Ramos (cell line): ENCODE data around the gene LGALS8.

Experiments
- in situ Hi-C: fragments of 300-500 bp; cut with MboI; formaldehyde crosslinking; loops from one replicate; pipeline ENCODE4 v1.14.3; 2022; ENCODE audit warnings: low sequenced_read_pairs; ENCODE audit not compliant: unreplicated experiment

Gene LGALS8

GRCh38 chr1:236508593-236509027 is 15.2 kb upstream of the LGALS8 start:
- in situ Hi-C loops: no loop called here

GRCh38 chr1:236509203-236509602 is 14.6 kb upstream of the LGALS8 start:
- in situ Hi-C loops: no loop called here

- in situ Hi-C loops: no loop called here
These were observed 14.0 kb upstream of the LGALS8 start for GRCh38 chr1:236509647-236510401.

DNA sequence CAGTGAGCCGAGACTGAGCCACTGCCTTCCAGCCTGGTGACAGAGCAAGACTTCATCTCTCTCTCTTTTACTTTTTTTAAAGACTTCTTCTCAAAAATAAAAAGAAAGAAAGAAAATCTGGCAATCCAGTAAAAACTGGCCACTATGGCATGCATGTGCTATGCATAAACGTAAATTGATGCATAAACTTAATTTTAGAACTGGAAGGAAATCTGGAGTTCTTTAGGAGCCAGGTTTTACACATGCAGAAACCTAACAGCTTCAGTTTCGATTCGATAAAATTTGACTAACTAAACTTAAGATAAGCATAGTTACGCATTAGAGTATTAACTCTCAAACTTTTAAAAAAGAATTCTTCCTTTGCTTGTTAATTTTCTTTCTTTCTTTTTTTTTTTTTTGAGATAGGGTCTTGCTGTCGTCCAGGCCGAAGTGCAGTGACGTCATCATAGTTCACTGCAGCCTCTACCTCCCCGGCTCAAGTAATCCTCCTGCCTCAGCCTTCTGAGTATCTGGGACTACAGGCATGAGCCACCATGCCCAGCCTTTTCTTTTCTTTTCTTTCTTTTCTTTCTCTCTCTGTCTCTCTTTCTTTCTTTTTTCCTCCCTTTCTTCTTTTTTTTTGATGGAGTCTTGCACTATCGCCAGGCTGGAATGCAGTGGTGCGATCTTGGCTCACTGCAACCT is 11.9 kb upstream of the LGALS8 start:
- in situ Hi-C loops: no loop called here

- in situ Hi-C loops: no loop called here
These were observed 8.9 kb upstream of the LGALS8 start for GRCh38 chr1:236514703-236515442.

DNA sequence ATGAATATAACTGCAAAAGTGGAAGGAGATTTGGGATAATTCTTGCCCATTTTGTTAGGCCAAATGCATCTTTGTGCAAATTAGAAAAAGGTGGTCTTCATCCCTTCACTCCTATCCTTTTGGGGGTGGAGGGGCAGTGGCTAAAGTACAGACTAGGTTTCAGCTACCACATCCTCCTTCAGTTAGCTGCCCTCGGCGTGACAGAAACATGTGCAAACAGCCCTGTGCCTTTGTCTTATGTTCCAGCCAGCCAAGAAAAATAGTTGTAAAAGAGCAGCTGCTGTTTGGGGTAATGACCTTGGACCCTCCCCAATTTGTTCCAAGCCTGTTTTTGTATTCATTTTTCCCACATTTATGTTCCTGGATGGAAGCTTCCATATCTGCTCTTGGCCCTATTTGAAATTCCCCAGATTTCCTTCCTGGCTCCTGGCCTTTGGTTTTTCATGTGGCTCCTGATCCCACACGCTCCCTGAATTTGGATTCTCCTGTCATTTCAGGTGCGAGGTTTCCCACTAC is 8.3 kb upstream of the LGALS8 start:
- in situ Hi-C loops: no loop called here

DNA sequence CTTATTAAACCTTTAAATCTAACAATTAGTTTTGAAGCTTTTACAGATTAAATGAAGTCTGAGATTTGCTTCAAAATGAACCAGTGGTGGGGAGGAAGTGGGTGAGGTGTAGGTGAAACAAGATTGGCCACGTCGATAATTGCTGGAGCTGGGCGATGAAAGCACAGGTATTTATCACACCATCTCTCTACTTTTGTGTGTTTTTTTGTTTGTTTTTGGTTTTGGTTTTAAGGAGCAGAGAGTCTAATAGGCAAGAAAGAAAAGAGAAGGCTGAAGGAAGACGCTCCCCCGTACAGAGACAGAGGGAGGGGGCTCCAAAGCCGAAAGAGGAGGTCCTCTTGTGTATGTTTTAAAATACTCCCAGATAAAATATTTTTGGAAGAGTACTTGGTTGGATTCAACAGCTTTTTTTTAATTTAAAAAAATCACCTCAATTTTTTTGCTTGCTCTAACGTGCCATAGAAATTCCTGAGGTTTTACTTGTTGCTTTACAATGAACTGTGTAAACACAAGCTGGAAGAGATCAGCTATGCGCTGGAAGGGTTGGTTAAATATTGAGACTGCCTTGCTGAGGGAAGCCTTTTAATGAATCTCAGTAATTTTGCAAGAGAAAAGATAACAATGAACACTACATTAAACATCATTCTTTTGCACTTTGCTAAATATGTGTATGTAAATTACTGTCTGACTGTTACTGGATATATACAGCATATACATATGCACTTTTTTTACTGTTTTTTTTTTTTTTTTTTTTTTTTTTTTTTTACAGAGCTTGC is 6.7 kb upstream of the LGALS8 start:
- in situ Hi-C loops: no loop called here

GRCh38 chr1:236518322-236518721 is 5.5 kb upstream of the LGALS8 start:
- in situ Hi-C loops: no loop called here

GRCh38 chr1:236520445-236521005 is 3.3 kb upstream of the LGALS8 start:
- in situ Hi-C loops: no loop called here

DNA sequence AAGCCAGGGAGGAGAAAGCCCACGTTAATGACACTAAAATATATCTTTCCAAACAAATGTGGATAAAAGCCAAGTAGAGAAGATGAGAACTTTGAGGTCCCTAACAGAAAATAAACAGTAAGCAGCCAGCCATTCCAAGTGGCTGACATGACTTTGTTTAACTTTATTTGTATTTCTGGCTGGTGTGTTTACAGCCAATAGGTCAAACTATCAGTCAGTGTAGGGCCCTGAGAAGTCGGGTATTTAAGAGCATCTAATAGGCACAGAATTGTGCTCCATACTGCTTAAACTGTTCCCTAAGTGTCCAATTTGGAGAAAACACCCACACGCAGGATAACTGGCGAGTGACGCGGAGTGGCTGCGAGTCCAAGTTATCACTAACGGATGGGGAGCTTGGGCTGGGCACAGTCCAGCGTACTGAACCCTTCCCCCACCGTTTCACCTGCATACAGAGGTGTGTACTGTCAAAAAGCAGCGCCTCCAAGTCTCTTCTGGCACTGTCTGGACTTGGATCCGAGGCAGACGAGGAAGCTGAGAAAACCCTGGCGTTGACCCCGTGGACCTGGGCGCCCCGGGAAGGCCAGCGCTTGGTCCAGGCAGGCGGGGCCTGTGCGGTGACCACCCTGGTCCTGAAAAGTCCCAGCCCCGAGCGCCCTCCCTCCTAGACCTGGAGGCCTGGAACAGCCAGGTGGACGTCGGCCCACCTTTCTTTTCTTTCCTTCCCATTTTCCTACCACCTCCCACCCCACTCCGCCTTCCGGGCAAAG is 662 bp upstream of the LGALS8 start:
- in situ Hi-C loops: no loop called here

GRCh38 chr1:236524142-236524894 is 536 bp downstream of the LGALS8 start:
- in situ Hi-C loops: no loop called here

DNA sequence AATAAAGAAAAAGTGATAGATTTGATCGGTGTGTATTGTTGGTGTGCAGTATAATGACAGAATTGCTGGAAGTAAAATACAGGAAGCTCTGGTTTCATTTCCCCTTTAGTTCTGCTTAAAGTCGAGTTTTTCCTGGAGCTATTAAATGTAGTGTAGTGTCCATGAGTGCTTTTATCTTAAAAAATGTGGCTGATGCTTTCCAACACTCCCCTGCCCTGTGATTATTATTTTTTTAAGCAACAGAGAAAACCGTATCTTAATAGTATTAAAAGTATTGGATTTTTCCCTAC is 1.1 kb downstream of the LGALS8 start:
- in situ Hi-C loops: no loop called here

DNA sequence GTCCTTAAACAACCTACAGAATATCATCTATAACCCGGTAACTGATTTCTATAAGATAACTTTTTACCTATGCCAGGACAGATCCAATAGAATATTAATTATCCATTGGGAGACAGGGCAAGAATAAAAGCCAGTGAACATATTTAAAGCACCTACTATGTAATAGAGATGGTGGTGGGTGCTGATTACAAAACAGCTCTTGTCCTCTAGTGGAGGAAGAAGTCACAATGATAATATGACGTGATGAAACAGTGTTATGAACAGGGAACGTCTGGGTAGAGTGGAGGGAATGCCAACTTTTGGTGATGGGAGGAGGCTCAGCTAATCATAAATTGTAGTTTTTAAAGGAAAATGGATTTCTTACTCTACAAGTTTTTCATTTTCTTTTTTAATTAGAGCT is 2.3 kb downstream of the LGALS8 start:
- in situ Hi-C loops: no loop called here

DNA sequence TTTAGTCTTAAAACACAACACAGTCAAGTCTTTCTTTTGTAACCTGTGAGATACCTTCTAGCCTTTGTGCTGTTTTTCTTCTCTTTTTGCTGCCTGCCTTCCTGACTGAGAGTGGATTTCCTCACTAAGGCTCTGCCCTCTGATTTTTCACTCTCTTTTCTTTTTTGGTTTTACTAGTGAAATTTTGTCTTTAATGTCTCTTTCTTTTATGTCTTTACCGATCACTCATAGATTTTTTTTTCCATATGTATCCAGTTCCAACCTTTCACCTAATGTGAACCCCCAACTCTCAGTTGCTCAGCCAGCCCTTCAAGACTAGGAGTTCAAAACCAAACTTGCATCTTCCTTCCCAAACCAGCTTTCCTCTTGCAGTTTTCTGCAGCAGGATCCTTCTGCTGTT is 6.5 kb downstream of the LGALS8 start:
- in situ Hi-C loops: no loop called here

- in situ Hi-C loops: no loop called here
These were observed 7.2 kb downstream of the LGALS8 start for GRCh38 chr1:236530959-236531358.

GRCh38 chr1:236532850-236533249 is 9.1 kb downstream of the LGALS8 start:
- in situ Hi-C loops: no loop called here

GRCh38 chr1:236534151-236534651 is 10.4 kb downstream of the LGALS8 start:
- in situ Hi-C loops: no loop called here

DNA sequence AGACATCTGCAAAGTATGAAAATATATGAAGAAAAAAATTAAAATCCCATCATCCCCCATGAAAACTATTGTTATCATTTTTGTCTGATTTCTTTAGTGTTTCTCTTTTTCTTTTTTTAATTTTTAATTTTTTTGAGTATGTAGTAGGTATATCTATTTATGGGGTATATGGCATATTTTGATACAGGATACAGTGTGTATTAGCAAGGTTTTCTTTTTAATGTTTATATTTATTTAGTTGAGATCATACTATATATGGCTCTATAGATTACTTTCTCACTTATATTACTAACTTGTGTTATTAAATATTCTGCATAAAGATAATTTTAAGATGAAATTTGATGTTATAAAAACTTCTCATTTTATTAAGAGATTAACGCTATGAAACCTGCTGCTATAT is 11.4 kb downstream of the LGALS8 start:
- in situ Hi-C loops: no loop called here
